ENCODE measurements around the gene RNASEH1.

Gene RNASEH1, protein sequence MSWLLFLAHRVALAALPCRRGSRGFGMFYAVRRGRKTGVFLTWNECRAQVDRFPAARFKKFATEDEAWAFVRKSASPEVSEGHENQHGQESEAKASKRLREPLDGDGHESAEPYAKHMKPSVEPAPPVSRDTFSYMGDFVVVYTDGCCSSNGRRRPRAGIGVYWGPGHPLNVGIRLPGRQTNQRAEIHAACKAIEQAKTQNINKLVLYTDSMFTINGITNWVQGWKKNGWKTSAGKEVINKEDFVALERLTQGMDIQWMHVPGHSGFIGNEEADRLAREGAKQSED

DNA sequence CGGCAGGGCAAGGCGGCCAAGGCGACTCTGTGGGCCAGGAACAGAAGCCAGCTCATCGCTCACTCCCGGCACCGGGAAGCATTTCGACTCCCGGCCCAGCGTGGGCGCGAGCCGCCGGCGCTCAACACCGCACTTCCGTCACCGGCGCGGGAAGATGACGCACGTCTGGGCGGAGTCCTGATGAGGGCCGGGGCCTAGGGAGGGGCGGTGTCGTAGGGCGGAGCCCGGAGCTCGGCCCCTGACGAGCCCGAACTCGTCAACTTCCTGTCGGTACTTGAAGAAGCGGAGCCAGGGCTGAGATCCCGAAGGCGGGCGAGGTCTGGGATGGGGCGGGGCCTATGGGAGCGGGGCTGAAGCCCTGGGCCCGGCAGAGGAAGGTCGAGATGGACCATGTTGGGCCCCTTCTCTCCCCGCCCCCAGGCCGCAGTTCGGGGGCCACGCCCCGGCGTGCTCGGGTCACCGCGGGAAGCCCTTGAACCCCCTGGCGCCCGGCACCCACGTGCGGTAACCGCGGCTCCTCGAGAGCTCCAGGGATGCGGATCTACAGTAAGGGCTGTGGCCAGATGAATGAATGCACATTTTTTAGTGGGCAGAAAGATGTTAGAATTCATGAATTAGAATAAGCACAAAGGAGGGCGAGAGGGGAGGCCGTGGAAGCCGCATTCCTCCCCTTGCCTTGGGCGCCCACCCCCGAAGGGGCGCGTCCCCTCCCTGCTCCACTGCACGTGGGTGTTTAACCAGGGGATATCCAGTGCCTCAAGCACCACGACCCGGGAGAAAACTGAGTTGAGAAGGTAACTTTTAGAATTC lies at the start of gene RNASEH1:
TSS of gene RNASEH1 (minus strand) at position 129 of the 810 bp plus-strand sequence. CDS start at position 56, 73 bp downstream.
- in situ Hi-C loops (cut with MboI; ENCODE audit: low sequenced_read_pairs) = no loop called here

DNA sequence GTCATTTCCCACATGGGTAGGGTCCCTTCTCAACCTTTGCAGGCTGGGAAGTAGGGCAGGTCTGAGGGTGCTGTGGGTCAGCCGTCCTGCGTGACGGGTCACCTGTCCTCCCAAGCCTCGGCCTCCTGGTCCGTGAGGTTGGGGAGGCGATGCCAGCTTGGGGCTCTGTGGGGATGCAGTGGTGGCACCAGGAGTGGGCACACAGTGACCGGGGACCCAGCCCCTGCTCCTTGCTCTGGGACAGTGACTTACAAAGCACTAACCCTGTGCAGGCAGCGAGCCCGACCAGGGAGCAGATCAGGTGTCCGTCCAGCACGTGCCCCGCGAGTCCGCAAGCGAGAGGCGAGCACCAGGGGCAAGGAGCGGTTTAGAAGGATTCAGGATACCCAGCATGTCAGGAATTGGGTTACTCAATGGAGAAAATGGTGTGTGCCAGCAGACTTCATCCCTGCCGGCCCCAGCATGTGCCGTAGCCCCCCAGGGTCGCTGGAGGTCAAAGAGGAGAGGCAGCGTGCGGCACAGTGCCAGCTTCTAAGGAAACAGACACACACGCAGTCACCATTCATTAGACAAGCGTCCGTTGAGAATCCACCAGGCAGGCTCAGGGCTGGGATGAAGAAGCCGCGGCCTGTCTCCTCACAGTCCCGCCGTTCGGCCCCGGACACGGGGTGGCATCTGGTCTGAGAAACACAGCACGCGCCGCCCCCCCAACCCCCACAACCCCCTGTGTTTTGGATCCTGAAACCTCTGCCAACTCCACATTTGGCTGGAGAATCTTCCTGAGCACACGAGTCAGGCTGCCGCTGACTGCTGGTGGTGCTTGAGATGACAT lies 48.5 kb upstream of the RNASEH1 start:
- in situ Hi-C loops (cut with MboI; ENCODE audit: low sequenced_read_pairs) = no loop called here

DNA sequence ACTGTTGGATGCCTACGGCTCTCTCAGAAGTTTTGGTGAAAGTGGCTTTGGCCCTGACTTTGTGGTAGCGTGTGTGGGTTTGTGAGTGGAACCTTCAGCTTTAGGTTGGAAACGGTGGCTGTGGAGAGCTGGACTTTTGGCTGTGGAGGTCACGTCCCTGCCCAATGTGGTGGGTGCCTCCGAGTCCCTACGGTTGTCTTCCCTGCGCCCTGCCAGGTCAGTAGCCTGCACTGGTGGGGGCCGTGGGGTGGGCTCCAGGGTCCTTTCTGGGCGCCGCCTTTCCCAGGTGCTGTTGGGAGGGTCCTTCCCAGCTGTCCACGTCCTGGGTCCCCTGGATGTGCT lies 47.9 kb upstream of the RNASEH1 start:
- in situ Hi-C loops (cut with MboI; ENCODE audit: low sequenced_read_pairs) = no loop called here

DNA sequence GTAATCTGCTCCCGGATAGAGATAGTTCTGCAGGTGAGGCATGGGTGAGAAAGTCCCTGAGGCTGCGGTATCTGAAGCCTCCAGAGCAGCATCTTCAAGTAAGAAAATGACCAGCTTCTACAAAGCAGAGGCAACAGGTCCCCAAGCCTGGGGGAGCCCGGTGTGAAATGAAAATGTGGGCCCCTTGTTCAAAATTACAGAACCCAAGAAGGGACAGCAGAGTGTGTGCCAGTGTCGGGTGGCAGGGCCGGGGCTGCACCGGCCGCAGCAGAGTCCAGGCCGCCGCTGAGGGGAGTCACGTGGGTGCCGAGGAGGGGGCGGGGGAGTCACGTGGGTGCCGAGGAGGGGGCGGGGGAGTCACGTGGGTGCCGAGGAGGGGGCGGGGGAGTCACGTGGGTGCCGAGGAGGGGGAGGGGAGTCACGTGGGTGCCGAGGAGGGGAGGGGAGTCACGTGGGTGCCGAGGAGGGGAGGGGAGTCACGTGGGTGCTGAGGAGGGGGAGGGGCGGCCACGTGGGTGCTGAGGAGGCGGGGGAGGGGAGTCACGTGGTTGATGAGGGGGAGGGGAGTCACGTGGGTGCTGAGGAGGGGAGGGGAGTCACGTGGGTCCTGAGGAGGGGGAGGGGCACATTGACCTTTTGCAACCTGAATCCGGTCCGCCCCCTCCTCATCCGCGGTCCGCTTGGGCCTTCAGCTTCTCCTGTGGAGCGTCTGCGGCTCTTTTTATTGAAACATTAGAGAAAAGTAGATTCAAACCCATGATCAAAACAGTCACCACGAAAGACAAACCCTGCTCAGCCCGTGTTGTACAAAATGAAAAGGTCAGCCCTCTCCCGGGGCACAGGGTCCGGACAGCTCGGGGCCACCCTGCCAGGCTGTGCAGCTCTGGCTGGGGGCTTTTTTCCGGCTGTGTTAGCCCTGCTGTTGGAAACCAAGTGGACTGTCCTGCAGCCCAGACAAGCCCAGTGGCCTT lies 47.1 kb upstream of the RNASEH1 start:
- in situ Hi-C loops (cut with MboI; ENCODE audit: low sequenced_read_pairs) = no loop called here

DNA sequence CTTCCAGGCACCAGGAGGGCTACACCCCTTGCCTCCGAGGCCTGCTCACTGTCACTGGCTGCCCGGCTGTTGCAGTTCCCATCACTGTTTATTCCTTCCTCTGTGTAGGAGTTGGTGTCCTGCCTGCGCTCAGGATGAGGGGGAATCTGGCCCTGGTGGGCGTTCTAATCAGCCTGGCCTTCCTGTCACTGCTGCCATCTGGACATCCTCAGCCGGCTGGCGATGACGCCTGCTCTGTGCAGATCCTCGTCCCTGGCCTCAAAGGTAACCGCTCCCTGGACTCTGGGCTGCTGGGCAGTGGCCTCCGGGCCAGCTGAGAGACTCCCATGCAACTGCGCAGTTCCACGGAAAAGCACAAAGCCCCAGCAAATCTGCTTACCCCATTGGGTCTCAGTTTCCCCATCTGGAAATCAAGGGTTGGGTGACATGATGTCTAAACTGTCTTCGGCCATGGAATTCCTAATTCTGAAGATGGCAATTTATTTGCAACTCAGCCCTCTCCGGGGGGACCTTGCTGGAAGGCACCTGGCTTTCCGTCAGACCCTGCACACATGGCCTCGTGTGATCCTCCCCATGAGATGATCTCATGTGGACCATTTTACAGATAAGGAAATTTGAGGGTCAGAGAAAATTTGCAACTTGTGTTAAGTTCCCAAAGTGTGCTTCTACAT lies 46.2 kb upstream of the RNASEH1 start:
- in situ Hi-C loops (cut with MboI; ENCODE audit: low sequenced_read_pairs) = no loop called here

DNA sequence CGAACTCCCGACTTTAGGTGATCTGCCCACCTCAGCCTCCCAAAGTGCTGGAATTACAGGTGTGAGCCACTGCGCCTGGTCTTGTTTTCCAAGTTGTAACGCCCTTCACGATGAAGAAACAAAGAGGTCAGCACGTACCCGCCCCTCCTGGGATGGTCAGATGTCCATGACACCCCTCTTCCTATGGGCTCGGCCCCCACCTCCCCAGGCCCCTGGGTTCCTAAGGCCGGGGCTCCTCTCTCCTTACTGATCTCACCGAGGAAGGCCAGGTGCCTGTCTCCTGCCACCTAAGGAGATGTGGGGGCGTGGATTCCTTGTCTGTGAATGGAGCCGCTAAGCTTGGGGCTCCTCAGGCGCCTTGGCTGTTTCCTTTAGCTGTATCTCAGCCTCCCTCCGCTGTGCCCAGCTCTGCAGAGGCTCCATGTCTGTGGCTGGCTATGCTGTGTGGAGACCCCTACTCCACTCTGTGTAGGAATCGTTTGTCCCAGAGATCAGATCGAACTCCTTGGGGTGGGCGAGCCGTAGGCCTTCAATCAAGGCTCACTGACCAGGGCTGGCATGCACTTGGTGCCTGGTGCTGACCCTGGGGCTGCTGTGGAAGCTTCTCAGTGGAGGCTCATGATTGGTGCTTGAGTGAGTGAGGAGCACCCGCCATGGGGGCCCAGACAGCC lies 45.5 kb upstream of the RNASEH1 start:
- in situ Hi-C loops (cut with MboI; ENCODE audit: low sequenced_read_pairs) = no loop called here

DNA sequence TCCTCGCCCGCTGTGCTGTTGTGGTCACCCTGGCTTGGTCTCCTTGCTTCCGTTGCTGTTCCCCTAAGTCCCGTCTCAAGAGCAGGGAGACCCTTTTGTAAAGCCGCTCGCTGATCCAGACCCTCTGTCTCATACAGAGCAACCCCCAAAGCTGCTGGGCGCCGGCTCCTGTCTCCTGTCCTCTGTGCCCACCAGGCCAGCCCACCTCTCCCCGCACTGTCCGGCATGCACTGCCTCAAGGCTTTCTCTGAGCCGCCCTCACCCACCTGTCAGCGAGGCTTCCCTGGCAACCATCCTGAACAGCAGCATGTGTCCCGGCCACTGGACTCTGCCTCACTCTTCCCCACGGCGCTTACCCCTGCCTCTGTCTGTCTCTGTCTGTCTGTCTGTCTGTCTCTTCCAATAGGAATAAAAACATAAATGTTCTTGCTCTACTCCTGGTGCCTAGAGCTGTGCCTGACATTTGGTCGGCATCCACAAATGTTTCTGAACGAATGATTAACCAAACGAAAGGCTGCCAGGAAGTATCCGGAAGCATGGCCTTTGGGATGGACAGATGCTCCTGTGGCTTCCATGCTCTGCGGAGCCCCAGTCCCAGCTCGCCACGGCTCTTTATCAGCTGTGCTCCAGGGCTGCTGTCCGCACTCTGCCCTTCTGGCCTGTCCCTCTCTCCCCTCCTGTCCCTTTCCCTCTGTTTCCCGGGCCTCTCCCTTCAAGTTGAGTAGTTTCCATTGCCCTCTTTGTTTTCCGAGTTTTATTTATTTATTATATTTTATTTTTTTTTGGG lies 44.6 kb upstream of the RNASEH1 start:
- in situ Hi-C loops (cut with MboI; ENCODE audit: low sequenced_read_pairs) = no loop called here

DNA sequence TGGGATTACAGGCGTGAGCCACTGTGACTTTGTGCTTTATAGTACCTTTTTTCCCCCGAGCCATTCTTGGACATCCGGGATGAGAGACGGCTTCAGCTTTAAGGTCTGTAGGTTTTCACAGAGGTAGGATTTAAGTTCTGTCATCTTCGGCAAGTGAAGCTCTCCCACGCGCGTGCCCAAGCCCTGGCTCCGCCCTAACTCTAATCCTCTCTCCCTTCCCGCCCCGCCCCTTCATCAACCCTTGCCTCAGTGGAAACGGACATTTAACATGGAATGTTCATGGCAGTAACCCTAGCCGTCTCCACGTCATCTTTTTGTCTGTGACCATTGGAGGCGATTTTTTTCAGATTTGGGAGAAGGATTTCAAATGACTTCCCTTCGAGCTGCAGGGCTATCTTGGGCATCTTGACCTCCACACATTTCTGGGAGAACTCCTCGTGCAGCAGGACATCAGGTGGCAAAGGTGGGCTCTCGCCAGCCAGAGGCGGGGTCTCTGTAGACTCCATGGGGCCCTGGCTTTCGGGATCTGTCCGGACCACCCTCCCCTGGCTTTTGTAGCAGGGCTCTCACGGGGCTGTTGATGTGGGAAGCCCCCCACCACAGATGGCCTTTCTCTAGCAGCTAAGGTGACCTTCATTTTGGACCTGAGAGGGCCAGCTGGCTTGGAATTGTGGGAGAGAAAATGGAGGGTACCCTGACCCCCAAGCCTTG lies 43.6 kb upstream of the RNASEH1 start:
- in situ Hi-C loops (cut with MboI; ENCODE audit: low sequenced_read_pairs) = no loop called here

DNA sequence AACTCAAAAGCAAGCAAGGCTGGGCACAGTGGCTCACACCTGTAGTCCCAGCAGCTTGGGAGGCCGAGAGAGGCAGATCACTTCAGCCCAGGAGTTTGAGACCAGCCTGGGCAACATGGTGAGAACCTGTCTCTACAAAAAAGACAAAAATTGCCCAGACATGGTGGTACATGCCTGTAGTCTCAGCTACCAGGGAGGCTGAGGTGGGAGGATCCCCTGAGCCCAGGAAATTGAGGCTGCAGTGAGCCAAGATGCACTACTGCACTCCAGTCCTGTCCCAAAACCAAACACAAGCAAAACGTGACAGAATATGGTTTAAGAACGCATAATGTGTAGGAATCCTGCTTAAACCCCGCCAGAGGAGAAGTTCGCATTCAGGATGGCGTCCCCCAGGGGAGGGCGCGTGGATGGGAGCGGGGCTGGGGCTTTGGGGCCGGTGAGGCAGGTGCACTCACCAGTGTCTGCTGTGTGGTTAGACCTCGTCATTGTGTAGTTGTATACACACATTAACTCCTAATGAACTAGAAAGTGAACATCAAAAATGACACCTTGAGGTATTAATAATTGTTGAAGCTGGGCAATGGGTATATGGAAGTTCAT lies 42.2 kb upstream of the RNASEH1 start:
- in situ Hi-C loops (cut with MboI; ENCODE audit: low sequenced_read_pairs) = no loop called here

DNA sequence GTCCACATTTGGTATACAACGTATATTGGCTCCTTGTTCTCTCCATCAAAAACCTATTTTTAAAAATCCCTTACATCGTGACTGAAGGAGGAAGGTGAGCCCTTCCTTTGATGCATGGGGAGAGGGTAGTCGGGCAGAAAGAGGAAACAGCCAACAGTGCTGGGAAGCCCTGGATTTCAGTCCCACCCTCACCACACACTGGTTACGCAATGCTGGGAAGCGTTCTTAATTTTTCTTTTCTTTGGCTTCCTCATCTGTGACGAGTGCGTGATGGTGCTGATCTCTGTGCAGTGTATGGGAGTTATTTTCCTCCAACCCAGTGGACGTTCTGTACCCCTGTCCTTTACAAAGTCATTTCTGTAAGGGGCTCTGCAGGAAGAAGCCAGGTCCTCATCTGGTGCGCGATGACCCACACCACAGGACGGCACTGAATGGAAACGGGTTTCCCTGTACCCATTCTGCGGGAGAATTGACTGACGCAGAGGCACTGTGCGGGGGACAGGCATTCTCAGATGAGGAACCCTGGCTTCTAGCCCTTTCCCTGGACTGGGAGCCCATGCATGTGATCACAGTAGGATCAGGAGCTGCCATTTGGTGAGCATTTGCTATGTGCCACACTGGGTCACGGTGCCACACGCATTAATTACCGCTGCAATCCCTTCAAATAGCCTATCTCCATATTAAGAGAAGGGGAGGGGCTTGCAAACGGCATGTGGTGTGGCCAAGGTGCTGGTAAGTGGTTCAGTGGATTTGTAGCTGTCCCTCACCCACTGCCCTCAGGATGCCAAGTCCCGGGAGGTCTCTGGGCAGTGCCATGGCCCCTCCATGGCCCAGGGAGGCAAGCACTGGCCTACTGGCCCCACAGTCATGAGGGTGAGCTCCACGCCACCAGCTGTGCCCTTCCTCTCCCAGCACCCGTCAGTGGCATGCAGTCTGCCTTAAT lies 41.0 kb upstream of the RNASEH1 start:
- in situ Hi-C loops (cut with MboI; ENCODE audit: low sequenced_read_pairs) = no loop called here

DNA sequence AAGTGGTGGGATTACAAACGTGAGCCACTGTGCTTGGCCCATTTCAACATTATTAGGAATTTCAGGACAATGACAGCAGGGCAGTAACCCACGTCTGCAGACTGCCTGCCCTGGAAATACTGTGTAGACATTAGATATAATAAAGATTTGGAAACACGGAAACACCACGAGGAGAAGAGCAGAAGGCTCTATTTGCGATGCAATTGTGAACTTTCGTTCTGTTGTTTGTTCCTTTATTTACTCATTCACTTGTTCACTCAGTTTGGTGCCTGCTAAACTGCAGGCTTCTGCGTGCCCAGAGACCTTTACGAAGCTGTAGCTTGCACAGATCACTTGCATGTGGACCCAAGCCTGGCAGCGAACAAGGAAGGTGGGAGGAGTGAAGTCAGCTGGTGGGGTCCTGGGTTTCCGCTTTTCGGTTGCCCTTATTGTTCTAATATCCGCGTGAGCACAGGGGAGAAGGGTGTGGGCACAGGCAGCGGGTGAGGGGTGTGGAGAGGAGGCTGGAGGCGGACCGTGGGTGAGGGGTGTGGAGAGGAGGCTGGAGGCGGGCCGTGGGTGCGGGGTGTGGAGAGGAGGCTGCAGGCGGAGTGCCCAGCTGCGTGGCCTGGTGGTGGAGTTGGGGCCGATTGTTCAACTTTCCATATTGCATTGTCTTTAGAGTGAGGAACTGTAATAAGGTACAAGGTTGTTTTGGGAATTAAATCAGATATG lies 40.2 kb upstream of the RNASEH1 start:
- in situ Hi-C loops (cut with MboI; ENCODE audit: low sequenced_read_pairs) = no loop called here

DNA sequence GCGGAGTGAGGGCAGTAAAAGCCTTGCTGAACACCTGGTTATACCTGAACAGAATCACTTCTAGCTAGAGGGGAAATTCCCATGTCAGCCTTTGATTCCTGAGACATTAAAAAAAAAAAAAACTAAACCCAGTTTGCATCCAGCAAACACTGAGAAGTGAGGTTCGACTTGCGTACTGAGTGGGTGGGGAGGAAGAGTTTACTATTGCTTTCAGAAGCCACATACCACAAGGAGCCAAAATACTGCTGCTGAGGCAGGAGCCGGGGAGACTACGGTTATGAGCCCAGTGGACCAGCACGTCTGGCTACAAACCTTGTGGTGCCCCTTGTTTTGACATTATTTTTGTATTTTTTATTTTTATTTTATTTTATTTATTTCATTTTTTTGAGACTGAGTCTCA lies 39.4 kb upstream of the RNASEH1 start:
- in situ Hi-C loops (cut with MboI; ENCODE audit: low sequenced_read_pairs) = no loop called here

DNA sequence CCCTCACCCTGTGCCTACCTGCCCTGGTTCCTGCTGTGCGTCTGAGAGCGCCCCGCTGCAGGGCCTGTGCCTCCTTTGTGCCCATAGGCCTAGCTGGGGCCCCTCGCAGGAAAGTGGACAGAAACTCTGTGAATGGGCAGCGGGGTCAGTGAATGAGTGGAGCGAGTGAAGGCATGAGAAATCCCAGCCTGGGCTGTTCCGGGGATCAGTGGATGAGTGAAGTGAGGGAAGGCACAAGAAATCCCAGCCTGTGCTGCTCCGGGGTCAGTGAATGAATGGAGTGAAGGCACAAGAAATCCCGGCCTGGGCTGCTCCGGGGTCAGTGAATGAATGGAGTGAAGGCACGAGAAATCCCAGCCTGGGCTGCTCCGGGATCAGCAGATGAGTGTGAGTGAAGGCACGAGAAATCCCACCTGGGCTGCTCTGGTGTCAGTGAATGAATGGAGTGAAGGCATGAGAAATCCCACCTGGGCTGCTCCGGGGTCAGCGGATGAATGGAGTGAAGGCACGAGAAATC lies 38.8 kb upstream of the RNASEH1 start:
- in situ Hi-C loops (cut with MboI; ENCODE audit: low sequenced_read_pairs) = no loop called here

DNA sequence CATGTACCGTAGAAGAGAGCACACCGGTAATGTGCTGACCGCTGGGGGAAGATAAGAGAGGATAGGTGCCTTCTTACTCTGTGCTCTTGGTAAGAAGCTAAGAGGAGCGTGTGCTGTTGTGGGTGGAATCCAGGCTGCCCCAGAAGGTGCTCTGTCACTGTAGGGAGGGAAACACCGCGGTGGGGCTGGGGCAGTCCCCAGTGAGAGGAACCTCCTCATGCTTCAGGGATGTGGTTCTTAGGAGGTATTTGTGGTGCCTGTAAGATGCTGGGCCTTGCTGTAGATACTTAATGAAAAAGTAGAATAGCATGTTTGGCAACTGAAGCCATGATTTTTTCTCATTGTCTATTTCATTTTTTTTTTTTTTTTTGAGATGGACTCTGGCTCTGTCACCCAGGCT lies 37.9 kb upstream of the RNASEH1 start:
- in situ Hi-C loops (cut with MboI; ENCODE audit: low sequenced_read_pairs) = no loop called here

DNA sequence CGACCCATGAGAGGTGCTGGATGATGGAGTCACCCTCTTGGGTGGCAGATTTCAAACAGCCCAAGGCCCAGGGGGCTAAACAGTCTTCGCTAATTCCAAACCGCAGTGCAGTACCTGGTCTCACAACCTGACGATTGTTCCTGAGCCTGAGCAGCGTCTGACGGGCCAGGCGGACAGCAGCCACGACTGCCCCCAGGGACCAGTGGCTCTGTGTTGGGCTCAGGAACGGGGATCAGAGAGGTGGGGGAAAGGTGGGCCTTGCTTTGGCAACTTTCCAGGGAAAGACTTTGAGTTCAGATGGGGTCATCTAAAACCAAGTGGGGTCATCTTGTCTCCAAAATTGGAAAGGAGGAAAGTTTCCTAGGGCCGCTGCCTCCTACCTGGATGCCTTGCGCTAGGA lies 37.3 kb upstream of the RNASEH1 start:
- in situ Hi-C loops (cut with MboI; ENCODE audit: low sequenced_read_pairs) = no loop called here

Data from HL-60/S4 treated with retinoic acid at 250 ng/mL for 4 days and 3 days (cell line).